ENCODE data around the gene GMDS. TPM values are rescaled to one million over a fixed set of nuclear protein-coding genes. Genes with fewer than 3 reads are reported as not detected.

GMDS gene
- polyA plus RNA-seq, 1 donor (not counting 4 experiments of a cell fraction or from before 2014, with no cell fraction given), result 22.1 TPM

DNA sequence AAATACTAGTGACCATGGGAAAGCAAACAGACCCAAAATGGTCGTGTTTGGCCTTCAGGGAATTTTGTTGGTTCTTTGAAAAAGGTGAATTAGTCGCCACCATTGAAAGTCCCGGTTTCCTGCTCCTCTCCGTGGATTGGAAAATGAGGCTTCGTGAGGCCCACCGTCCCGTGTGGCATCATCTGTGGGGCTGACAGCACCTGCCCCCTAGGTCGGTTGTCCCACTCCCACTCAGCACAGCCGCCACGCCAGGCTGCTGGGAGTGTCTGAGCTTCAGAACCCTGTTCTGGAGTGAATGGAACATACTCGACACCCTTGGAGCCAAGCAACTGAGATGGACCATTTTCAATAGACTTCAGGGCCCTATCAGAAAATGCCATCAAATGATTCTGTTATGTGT, 668.7 kb downstream of the GMDS start:
- Histone ChIP-seq H3K9ac (ENCODE audit: control insufficient read depth, extremely low read depth, insufficient read depth, low read length) (no peak overlapping the region), H3K27ac (ENCODE audit: control insufficient read depth, insufficient read depth, low read length) (no peak overlapping the region), H4K20me1 (ENCODE audit: control insufficient read depth, extremely low read depth, insufficient read depth, low read length) (no peaks in the 10 kb centered on the region), H3K4me1 (ENCODE audit: control insufficient read depth, extremely low read depth, insufficient read depth, low read length) (no peaks in the 10 kb centered on the region), H2AFZ (ENCODE audit: control insufficient read depth, low read length) (no peak overlapping the region), H3K4me2 (ENCODE audit: control insufficient read depth, extremely low read depth, insufficient read depth, low read depth, low read length) (no peak overlapping the region), H3K9me1 (ENCODE audit: control insufficient read depth, extremely low read depth, insufficient read depth, low read length) (no peaks in the 10 kb centered on the region), H3K9me3 (ENCODE audit: control insufficient read depth, low read depth, low read length) (no peaks in the 10 kb centered on the region), H3K79me2 (ENCODE audit: control insufficient read depth, insufficient read depth, low read length) (no peaks in the 10 kb centered on the region), H3K4me3 (ENCODE audit: control insufficient read depth in 2 of 3, extremely low read depth in 1 of 3, insufficient read depth in 2 of 3, low read depth in 1 of 3, low read length in 3 of 3) (no peak overlapping the region), H3K27me3 (ENCODE audit: control insufficient read depth, extremely low read depth, insufficient read depth, low read length) (peaks cover 4% of the 10 kb centered on the region), H3K36me3 (ENCODE audit: control insufficient read depth in 2 of 2, extremely low read depth in 1 of 2, insufficient read depth in 2 of 2, low read length in 2 of 2) (no peaks in the 10 kb centered on the region)
- FAIRE-seq (no peak), DNase-seq (ENCODE audit: low read depth, low spot score) (no peak)
- dilution Hi-C loops (cut with MboI; ENCODE audit: extremely low pct_ligation_motif_present, low sequenced_read_pairs), result no loop called here
- TF ChIP-seq CTCF (optimal IDR thresholded peaks at IDR 0.05 in 1 of 3, IDR thresholded peaks at IDR 0.05 in 1 of 3, conservative IDR thresholded peaks at IDR 0.05 in 1 of 3; ENCODE audit: extremely low read depth in 1 of 3, insufficient read depth in 2 of 3, low read length in 3 of 3) (no peak), EZH2 (IDR thresholded peaks at IDR 0.05; ENCODE audit: low read length) (no peak)

DNA sequence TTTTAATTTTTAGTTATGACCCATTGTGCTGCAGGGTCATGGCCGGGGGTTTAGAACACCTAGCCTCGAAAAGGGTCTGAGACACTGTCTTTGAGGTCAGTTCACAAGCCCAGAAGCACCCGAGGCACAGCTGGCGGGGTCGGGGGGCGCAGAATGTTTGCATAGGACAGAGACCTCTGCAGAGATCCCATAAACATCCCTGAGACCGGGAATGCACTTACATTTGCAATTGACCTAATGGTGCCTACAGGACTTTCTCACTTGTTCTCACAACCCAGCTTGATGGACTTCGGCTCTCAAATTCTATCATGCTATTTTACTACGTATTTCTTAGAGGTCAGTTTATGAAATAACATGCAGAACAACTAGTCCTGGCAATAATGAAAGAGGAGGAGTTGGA, 669.2 kb downstream of the GMDS start:
- Histone ChIP-seq H2AFZ (ENCODE audit: control insufficient read depth, low read length) (no peak overlapping the region), H3K4me2 (ENCODE audit: control insufficient read depth, extremely low read depth, insufficient read depth, low read depth, low read length) (no peak overlapping the region), H3K4me3 (ENCODE audit: control insufficient read depth in 2 of 3, extremely low read depth in 1 of 3, insufficient read depth in 2 of 3, low read depth in 1 of 3, low read length in 3 of 3) (no peak overlapping the region), H3K4me1 (ENCODE audit: control insufficient read depth, extremely low read depth, insufficient read depth, low read length) (no peaks in the 10 kb centered on the region), H3K79me2 (ENCODE audit: control insufficient read depth, insufficient read depth, low read length) (no peaks in the 10 kb centered on the region), H3K36me3 (ENCODE audit: control insufficient read depth in 2 of 2, extremely low read depth in 1 of 2, insufficient read depth in 2 of 2, low read length in 2 of 2) (no peaks in the 10 kb centered on the region), H3K9me1 (ENCODE audit: control insufficient read depth, extremely low read depth, insufficient read depth, low read length) (no peaks in the 10 kb centered on the region), H3K27me3 (ENCODE audit: control insufficient read depth, extremely low read depth, insufficient read depth, low read length) (peaks cover 4% of the 10 kb centered on the region), H4K20me1 (ENCODE audit: control insufficient read depth, extremely low read depth, insufficient read depth, low read length) (no peaks in the 10 kb centered on the region), H3K27ac (ENCODE audit: control insufficient read depth, insufficient read depth, low read length) (no peak overlapping the region), H3K9me3 (ENCODE audit: control insufficient read depth, low read depth, low read length) (no peaks in the 10 kb centered on the region), H3K9ac (ENCODE audit: control insufficient read depth, extremely low read depth, insufficient read depth, low read length) (no peak overlapping the region)
- TF ChIP-seq CTCF (optimal IDR thresholded peaks at IDR 0.05 in 1 of 3, IDR thresholded peaks at IDR 0.05 in 1 of 3, conservative IDR thresholded peaks at IDR 0.05 in 1 of 3; ENCODE audit: extremely low read depth in 1 of 3, insufficient read depth in 2 of 3, low read length in 3 of 3), result no peak
- no peak for TF ChIP-seq EZH2 (IDR thresholded peaks at IDR 0.05; ENCODE audit: low read length)
- dilution Hi-C loops (cut with MboI; ENCODE audit: extremely low pct_ligation_motif_present, low sequenced_read_pairs), result no loop called here
- DNase-seq (ENCODE audit: low read depth, low spot score) (no peak), FAIRE-seq (no peak)

Measured in keratinocyte (primary cell).